Stimulated activated CD8-positive, alpha-beta memory T cell treated with anti-CD3 and anti-CD28 coated beads, Interleukin-4, amount 100 ng/mL, for 4 hours (primary cell): ENCODE results near the gene TMEM131.

Experiments
- DNase-seq, 2 donors: peaks; one replicate each; pipeline ENCODE4 v3.0.0-alpha.2; 2020; ENCODE audit warnings: low read depth in 2 of 2, low spot score in 1 of 2

The TMEM131 gene

GRCh38 chr2:97992836-97993825, 2.6 kb downstream of the TMEM131 start:
- no peak for DNase-seq

DNA sequence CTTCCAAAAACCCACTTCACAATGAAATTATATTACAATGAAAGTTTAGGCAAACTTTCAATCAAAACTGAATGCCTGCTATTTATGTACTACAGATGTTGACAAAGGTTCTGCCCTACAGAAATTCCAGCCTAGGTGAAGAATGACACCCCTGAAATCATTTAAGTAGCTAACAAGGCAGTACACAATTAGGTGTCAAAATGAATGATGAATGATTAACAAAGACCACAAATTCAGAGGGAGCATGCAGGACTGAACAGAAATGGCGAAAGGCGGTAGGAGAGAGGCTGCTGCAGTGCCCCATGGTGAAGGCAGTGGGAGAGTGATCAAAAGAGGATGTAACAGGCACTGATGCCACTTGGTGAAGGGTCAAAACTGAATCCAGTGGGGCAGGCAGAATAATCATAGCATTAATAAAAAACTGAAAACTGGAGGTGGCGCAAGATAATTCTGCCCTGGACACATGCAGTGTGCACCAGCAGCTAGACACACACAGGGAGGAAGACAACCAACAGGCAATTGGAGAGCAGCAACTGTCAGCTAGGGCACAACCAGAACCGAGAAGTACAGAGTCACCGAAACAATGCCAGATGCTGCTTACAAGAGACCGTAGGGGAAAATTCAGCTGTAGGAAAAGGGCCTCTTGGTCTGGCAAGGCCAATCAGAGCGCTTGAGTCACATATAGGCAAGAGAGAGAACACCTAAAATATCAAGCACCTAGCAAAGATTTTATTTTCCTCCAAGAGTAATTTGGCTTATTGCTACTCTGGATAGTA, 4.5 kb downstream of the TMEM131 start:
- no peak for DNase-seq

- DNase-seq = no peak
These were observed 7.0 kb downstream of the TMEM131 start for GRCh38 chr2:97988722-97989121.

DNA sequence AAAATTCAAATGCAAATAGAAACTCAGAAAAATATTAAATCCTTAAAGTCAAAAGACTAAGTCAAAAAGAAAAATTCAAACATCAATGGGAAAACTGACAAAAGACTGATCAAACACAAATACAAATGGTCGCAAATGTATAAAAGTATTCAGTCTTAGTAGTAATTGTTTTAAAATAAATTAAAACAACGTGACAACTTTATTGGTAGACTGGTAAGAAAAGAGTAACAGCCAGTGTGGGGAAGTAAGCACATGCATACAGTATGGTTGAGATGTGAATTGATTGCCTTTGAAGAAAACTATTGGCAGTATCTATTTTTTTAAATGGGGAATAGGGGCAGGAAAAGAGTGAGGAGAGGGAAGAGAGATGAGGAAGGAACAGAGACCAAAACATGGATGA, 9.8 kb downstream of the TMEM131 start:
- no peak for DNase-seq

DNA sequence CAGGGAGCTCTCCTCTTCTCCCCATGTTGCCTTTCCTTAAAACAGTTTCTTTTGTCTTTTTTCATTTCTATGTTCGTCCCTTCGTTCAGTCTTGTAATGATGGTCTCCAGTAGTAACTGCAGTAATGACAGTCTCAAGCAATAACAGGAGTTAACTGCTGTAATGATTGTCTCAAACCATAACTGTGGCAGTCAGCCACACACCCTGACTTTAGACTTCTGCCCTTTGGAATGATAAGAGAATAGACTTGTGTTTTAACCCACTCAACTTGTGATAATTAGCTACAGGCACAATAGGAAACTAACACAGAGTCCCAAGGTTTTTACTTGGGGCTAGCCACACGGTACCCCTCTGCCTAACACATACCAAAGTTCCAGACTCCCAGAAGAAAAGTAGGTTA, 12.1 kb downstream of the TMEM131 start:
- no peak for DNase-seq

GRCh38 chr2:97983134-97983533, 12.6 kb downstream of the TMEM131 start:
- no peak for DNase-seq

GRCh38 chr2:97982621-97983020, 13.1 kb downstream of the TMEM131 start:
- DNase-seq = no peak

DNA sequence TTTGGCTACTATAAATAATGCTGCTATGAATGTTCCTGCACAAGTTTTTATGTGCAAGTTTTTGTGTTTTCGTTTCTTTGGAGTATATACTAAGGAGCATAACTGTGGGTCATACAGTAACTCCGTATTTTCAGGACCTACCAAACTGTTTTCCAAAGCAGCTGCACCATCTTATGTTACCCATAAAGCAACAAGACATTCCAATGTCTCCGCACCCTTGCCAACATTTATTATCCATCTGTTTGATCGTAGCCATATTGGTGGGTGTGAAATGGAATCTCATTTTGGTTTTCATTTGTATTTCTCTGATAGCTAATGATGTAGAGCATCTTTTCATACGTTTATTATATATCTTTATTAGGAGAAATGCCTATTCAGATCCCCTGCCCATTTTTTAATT, 13.8 kb downstream of the TMEM131 start:
- no peak for DNase-seq

GRCh38 chr2:97979904-97980303, 15.8 kb downstream of the TMEM131 start:
- DNase-seq = no peak

DNA sequence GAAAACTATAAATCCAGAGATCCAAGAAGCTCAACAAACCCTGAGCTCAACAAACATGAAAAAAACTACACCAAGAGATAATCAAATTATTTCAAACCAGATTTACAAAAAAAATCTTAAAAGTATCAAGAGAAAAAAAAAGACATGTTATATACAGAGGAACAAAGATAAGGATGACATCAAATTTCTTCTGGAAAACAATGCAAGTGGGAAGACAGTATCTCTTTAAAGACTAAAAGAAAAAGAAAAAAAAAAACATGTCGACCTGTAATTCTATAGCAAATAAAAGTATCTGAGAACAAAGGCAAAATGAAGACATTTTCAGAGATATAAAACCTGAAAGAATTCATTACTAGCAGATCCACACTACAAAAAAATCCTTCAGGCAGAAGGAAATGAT, 21.3 kb downstream of the TMEM131 start:
- no peak for DNase-seq

GRCh38 chr2:97970293-97971060, 25.3 kb downstream of the TMEM131 start:
- no peak for DNase-seq

DNA sequence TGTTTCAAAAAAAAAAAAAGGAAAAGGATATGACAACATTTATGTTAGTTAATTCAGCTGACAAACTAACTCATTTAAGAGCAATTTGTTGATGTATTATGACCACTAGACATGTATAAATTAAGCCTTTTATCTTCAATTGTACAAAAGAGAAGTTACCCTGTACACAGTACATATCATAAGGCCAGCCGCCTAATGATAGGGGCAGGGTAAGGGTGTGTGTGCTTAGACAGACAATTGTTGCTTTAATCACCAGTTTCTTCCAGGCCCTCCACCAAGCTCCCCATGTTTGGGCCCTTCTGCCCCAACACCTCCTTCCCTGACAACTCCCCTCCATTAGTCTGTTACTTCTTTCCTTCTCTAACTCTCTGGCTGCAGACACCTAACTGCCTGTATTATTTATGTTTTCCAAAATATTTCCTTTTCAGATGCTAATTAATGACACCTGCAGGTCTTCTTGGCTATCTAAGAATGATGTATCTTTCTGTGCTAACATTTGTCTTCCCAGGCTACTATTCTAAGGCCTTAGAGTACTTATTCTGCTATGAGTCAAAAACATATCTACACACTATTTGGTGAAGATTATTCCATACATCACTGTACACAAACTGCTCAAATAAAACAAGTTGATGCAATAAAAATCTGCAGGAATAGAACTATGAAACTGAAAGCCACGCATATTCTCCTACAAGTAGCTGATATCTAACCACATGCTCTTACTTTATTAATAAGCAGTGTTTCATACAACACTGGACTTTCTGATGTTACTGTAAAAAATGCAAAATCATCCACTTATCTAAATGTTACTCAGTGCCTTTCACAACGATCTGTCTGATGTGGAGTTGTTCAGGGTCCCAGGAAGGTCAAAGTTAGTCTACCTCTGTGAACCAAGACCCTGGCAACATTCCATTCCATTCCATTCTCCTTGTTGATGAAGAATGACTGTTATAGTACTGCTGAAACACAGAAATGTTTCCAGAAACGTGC, 26.4 kb downstream of the TMEM131 start:
- no peak for DNase-seq

GRCh38 chr2:97967931-97968627, 27.7 kb downstream of the TMEM131 start:
- DNase-seq = no peak

- no peak for DNase-seq
These were observed 28.5 kb downstream of the TMEM131 start for GRCh38 chr2:97967216-97967592.

DNA sequence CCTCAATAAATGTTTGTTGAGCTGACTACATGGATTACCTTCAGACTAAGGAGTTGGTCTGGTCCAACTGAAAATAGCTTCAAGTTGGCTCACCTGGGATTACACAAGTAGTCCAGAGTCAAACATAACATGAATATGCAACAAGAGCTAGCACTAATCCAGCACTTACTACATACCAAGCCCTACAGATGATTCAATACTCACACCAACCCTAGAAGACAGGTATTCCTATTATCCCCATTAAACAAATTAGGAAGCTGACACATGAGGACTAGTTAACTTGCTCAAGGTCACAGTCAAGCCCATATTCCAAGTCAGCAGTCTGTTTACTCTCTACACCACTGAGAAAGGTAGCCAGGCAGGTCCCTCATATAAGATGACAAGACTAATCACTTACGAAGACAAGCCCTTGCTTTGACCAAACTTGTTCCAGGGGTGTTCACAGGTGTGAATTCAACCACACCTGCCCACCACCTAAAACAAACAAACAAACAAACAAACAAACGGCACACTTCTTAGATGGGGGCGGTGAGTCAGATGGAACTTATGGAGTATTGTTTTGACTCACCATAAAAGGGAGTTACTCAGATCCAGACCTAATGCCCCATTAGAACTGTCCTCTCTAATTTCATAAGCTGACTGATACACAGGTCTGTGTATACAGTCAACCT, 29.1 kb downstream of the TMEM131 start:
- DNase-seq = no peak

DNA sequence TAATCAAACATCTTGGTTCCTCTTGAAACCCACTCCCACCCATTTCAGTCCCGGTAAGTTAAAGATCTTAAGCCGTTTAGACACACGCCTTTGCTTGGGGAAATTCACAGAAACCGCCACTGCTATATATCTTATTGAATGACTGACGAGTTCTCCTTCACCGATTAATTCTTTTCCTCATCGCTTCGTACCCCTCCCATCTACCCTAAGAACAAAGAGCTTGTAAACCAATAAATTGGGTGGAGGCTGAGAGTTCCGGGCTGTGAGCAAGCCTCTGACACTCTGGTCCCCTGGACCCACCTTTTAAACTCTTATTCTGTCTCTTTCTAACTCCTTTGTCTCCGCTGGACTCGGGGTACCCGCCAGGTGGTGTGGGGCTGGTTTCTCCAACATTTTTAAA, 30.6 kb downstream of the TMEM131 start:
- no peak for DNase-seq

- DNase-seq = no peak
These were observed 31.9 kb downstream of the TMEM131 start for GRCh38 chr2:97963880-97964279.

GRCh38 chr2:97963079-97963406, 32.7 kb downstream of the TMEM131 start:
- no peak for DNase-seq

- no peak for DNase-seq
These were observed 34.2 kb downstream of the TMEM131 start for GRCh38 chr2:97961534-97961933.
